ENCODE data around the gene SEC11A.

- TF ChIP-seq CTCF (IDR thresholded peaks at IDR 0.05; ENCODE audit: low read length) (no peak), EZH2phosphoT487 (IDR thresholded peaks at IDR 0.05; ENCODE audit: low read length) (no peak), EZH2 (optimal IDR thresholded peaks at IDR 0.05; ENCODE audit: low read depth, low read length) (no peak)
Measured at GRCh38 chr15:84653910-84654688, 61.8 kb downstream of the SEC11A start, which contains the start of gene WDR73.

Measured in MM.1S (cell line).